LHCN-M2 (cell line): Measurements from ENCODE around the gene ZNF140. TPM values are rescaled to one million over a fixed set of nuclear protein-coding genes. Genes with fewer than 3 reads are reported as not detected.

Source experiments
- DNase-seq: peaks from one replicate; pipeline ENCODE4 v3.0.0-alpha.2; 2012; ENCODE audit warnings: low read depth
- polyA plus RNA-seq: library from polyadenylated mRNA; unstranded; fragments of >200 nt; gene quantifications from one replicate; pipeline ENCODE4 v1.2.1, GENCODE V29; 2012; ENCODE audit warnings: missing spikeins
- total RNA-seq: library from RNA; depleted of rRNA; stranded (reverse); fragments of >200 nt; gene quantifications from 2 replicates; pipeline ENCODE4 v1.2.3, GENCODE V29; 2014; rRNA removed

ZNF140 gene
- 11.7 and 14.4 TPM in 2 replicates for total RNA-seq
- 7.5 TPM for polyA plus RNA-seq

- DNase-seq, result peak; percentile 93
These were observed at the start of gene ZNF140 for GRCh38 chr12:133080368-133081158. TSS of gene ZNF140 (plus strand) at chr12:133080923. CDS start at chr12:133081321, 398 bp downstream.

GRCh38 chr12:133037207-133038005, 43.3 kb upstream of the ZNF140 start, which contains the start of gene ZNF84:
TSS of gene ZNF84 (plus strand) at chr12:133037509. CDS start at chr12:133041468, 3,959 bp downstream.
- DNase-seq, result peak; percentile 98

GRCh38 chr12:133038118-133038709, 42.5 kb upstream of the ZNF140 start:
- DNase-seq, result no peak

GRCh38 chr12:133046698-133047097, 34.0 kb upstream of the ZNF140 start:
- DNase-seq, result no peak

GRCh38 chr12:133057446-133057845, 23.3 kb upstream of the ZNF140 start:
- DNase-seq, result peak; percentile 19

GRCh38 chr12:133058203-133059113, 22.3 kb upstream of the ZNF140 start:
- peak; percentile 13 for DNase-seq

GRCh38 chr12:133061954-133062353, 18.8 kb upstream of the ZNF140 start:
- no peak for DNase-seq

- no peak for DNase-seq
These were observed 17.2 kb upstream of the ZNF140 start for GRCh38 chr12:133063556-133063955.

GRCh38 chr12:133073836-133074235, 6.9 kb upstream of the ZNF140 start:
- DNase-seq, result no peak

- DNase-seq, result peak; percentile 98
These were observed 726 bp upstream of the ZNF140 start for GRCh38 chr12:133080026-133080367.

- DNase-seq, result no peak
These were observed 547 bp downstream of the ZNF140 start for GRCh38 chr12:133081159-133081780.

GRCh38 chr12:133083345-133083744, 2.6 kb downstream of the ZNF140 start:
- no peak for DNase-seq

GRCh38 chr12:133105620-133106019, 24.9 kb downstream of the ZNF140 start:
- peak; percentile 5 for DNase-seq

- DNase-seq, result peak; percentile 10
These were observed 25.5 kb downstream of the ZNF140 start for GRCh38 chr12:133106253-133106652.

- DNase-seq, result no peak
These were observed 26.4 kb downstream of the ZNF140 start for GRCh38 chr12:133107121-133107520.

GRCh38 chr12:133108150-133108549, 27.4 kb downstream of the ZNF140 start:
- no peak for DNase-seq

- DNase-seq, result peak; percentile 3
These were observed 39.9 kb downstream of the ZNF140 start for GRCh38 chr12:133120385-133121191.

- DNase-seq, result no peak
These were observed 44.0 kb downstream of the ZNF140 start for GRCh38 chr12:133124674-133125073.

GRCh38 chr12:133129368-133130037, 48.8 kb downstream of the ZNF140 start:
- peak; percentile 26 for DNase-seq
